RWPE1 (cell line): ENCODE measurements around the gene MET.

Source experiments
- CTCF ChIA-PET: fragments of 350-600 bp; sonication (Branson Sonifier 250); formaldehyde crosslinking; extraction: SDS; loops from one replicate; lab custom pipeline; 2021; lab: Yijun Ruan, JAX
- POLR2A ChIA-PET: fragments of 400-600 bp; formaldehyde crosslinking; extraction: SDS; loops from one replicate; lab custom pipeline; 2020; ENCODE audit warnings: antibody characterized with exemption; ENCODE audit not compliant: low non-redundant PET; lab: Yijun Ruan, JAX
- DNase-seq: peaks from one replicate; pipeline ENCODE4 v3.0.0; 2012; ENCODE audit warnings: low spot score
- H3K27ac ChIP-seq: fragments of 450-650 bp; 2 replicates; pipeline ENCODE4 v1.5.1; 2017
- CTCF ChIP-seq: fragments of 450-650 bp; conservative IDR thresholded peaks from 2 replicates; pipeline ENCODE4 v1.5.1; 2017; ENCODE audit warnings: low read depth, mild to moderate bottlenecking

MET gene

GRCh38 chr7:116766881-116767280 lies 94.9 kb downstream of the MET start:
- no peak for TF ChIP-seq CTCF
- DNase-seq, result no peak
- no peak overlapping the region for H3K27ac ChIP-seq
- ChIA-PET POLR2A (no interaction called here), CTCF (no interaction called here)

- no peak for DNase-seq
- no peak for TF ChIP-seq CTCF
- H3K27ac ChIP-seq, result no peak overlapping the region
- POLR2A ChIA-PET, result no interaction called here
- CTCF ChIA-PET, result interaction anchor here (0.7 to 0.9 kb wide), 3 partner anchors 10 to 121 kb away, joined by 3 to 6 read pairs (median 3); partner anchors contain the start of gene MET
Observed at GRCh38 chr7:116769546-116769945, 97.5 kb downstream of the MET start.

- no peak overlapping the region for H3K27ac ChIP-seq
- DNase-seq, result no peak
- no peak for TF ChIP-seq CTCF
- POLR2A ChIA-PET, result no interaction called here
- CTCF ChIA-PET, result no interaction called here
Observed at GRCh38 chr7:116770941-116771340, 98.9 kb downstream of the MET start.

GRCh38 chr7:116771640-116772039 lies 99.6 kb downstream of the MET start:
- POLR2A ChIA-PET, result no interaction called here
- CTCF ChIA-PET, result no interaction called here
- TF ChIP-seq CTCF, result no peak
- no peak for DNase-seq
- H3K27ac ChIP-seq, result no peak overlapping the region

- CTCF ChIA-PET, result no interaction called here
- POLR2A ChIA-PET, result no interaction called here
- DNase-seq, result peak; percentile 86
- no peak for TF ChIP-seq CTCF
- no peak overlapping the region for H3K27ac ChIP-seq
Observed at GRCh38 chr7:116772423-116772863, 100.4 kb downstream of the MET start.

- no peak for DNase-seq
- ChIA-PET CTCF (no interaction called here), POLR2A (no interaction called here)
- H3K27ac ChIP-seq, result no peak overlapping the region
- no peak for TF ChIP-seq CTCF
Observed at GRCh38 chr7:116772926-116773749, 101.1 kb downstream of the MET start.
